Mucosa of descending colon (tissue), 3 donors: ENCODE measurements around the gene PSIP1. TPM values are rescaled to one million over a fixed set of nuclear protein-coding genes. Genes with fewer than 3 reads are reported as not detected.

ENCODE experiments used
- ATAC-seq: fragments of 200-7000 bp; cut with Tn5 transposase; one replicate; pipeline ENCODE4 v1.9.1; 2020; ENCODE audit warnings: mild to moderate bottlenecking, moderate library complexity
- DNase-seq, 3 donors: peaks; one replicate each; pipeline ENCODE4 v3.0.0-alpha.2; 2020
- H3K36me3 ChIP-seq: fragments of 200-600 bp; one replicate; pipeline ENCODE4 v1.8.0; 2021; ENCODE audit warnings: low read depth, mild to moderate bottlenecking
- H3K4me1 ChIP-seq: fragments of 200-600 bp; one replicate; pipeline ENCODE4 v1.8.0; 2021; ENCODE audit warnings: low read depth, mild to moderate bottlenecking
- H3K4me3 ChIP-seq: fragments of 200-600 bp; one replicate; pipeline ENCODE4 v1.8.0; 2021; ENCODE audit warnings: mild to moderate bottlenecking
- H3K9me3 ChIP-seq: fragments of 200-600 bp; one replicate; pipeline ENCODE4 v1.8.0; 2021; ENCODE audit warnings: mild to moderate bottlenecking
- intact Hi-C, 2 donors: fragments of 100-400 bp; cut with DNase I in 1 of 2; cut with micrococcal nuclease in 1 of 2; formaldehyde crosslinking; loops; one replicate each; pipeline versions ENCODE4 v1.11.0 to v1.11.1; 2022; cut with DNase I, micrococcal nuclease
- total RNA-seq, 3 donors: library from RNA; stranded (reverse); fragmentation: NEBNext Ultra II Directional in 2 of 3; extraction: Animal tissue kit (Norgen Biotek cat#: 25700) in 2 of 3; gene quantifications; one replicate each; pipeline versions ENCODE4 v1.2.1 to v1.2.4, GENCODE V29; 2021 to 2023
- TF ChIP-seq, protein P1 (sequence below): fragments of 200-600 bp; IDR thresholded peaks from one replicate; pipeline ENCODE4 v1.8.0; 2022; ENCODE audit warnings: antibody characterized with exemption, mild to moderate bottlenecking
- donor health status: DM: no; HTN: no; CAD: no; lungs with moderate emphysema.
- donor health status: DM: no; HTN: no; CAD: no.
- donor health status: DM: no; HTN: yes; CAD: no.

The PSIP1 gene
- total RNA-seq, 3 donors from 2014 or later: 19.9 to 58.4 (median 28.0) TPM

DNA sequence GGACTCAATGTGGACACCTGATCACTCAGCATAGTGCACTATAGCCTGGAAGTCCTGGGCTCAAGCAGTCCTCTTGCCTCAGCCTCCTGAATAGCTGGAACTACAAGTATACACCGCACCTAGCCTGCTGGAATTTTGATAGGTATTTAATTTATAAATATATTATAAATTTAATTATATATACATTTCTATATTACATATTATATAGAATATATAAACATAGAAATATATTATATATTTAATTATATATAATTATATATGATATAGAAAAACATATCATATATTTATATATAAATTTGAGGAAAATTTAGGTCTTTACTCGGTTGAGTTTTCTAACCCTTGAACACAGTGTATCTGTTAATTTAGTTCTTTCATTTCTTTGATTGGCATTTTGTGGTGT, 15.2 kb upstream of the PSIP1 start:
- intact Hi-C loops: no loop called here
- ATAC-seq (no peak), DNase-seq (no peak)
- Histone ChIP-seq H3K36me3 (no peaks in the 10 kb centered on the region), H3K9me3 (no peaks in the 10 kb centered on the region), H3K4me3 (no peak overlapping the region), H3K4me1 (no peaks in the 10 kb centered on the region)
- TF ChIP-seq, protein P1, sequence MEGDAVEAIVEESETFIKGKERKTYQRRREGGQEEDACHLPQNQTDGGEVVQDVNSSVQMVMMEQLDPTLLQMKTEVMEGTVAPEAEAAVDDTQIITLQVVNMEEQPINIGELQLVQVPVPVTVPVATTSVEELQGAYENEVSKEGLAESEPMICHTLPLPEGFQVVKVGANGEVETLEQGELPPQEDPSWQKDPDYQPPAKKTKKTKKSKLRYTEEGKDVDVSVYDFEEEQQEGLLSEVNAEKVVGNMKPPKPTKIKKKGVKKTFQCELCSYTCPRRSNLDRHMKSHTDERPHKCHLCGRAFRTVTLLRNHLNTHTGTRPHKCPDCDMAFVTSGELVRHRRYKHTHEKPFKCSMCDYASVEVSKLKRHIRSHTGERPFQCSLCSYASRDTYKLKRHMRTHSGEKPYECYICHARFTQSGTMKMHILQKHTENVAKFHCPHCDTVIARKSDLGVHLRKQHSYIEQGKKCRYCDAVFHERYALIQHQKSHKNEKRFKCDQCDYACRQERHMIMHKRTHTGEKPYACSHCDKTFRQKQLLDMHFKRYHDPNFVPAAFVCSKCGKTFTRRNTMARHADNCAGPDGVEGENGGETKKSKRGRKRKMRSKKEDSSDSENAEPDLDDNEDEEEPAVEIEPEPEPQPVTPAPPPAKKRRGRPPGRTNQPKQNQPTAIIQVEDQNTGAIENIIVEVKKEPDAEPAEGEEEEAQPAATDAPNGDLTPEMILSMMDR: no peak

DNA sequence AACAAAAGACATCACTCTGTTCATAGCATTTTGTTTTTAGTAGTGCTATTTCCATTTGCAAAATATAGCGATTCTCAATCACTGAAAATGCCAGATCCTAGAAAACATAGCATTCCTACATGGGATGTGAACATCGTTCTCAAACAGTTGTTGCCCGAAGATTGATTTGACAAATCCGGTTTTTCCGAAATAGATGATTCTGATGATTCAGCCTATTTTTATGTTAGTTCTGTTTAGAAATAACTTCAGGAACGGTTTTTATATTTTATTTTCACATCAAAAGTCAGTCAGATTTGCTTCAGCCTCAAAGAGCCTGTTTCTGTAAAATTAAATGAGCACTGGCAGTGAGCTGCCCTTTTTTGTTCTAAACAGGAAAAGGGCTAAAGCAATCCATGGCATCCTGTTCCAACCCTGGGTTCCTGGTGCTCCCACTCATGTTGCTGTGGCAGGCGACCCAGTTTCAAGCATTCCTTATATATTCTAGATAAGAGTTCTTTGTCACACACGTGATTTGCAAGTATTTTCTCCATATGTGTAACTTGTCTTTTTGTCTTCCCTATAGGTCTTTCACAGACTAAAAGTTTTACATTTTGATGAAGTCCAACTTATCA, 14.2 kb upstream of the PSIP1 start:
- no peaks in the 10 kb centered on the region for H3K36me3 ChIP-seq
- TF ChIP-seq, protein P1: no peak
- ATAC-seq: no peak

DNA sequence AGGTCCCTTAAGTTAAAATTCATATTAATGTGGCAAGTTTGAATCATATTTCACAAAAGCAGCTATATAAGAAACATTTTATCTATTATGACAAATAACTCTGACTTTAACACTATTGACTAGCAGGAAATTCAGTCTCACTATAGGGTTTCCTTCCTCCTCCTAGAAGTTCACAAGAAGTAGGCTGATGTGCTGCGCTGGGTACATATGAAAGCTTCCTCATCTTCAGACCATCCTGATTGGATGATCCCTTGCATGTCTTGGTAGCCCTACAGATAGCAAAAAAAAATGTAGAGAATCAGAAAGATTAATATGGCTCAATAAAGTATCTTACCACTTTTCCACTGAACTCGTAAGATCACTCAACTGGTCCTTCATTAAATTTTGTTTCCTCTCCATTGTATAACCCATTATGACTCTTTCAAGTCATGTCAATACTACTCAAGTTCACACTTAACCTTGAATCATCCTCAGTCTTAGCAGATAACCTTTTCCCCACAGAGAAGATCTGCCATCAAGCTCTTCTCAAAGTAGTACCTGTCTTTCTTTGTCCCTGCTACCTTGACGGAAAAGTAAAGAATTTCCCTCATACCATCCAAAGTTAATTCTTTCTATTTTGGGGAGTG, 11.5 kb upstream of the PSIP1 start:
- no peak for ATAC-seq
- no peaks in the 10 kb centered on the region for H3K36me3 ChIP-seq
- DNase-seq: no peak
- no peaks in the 10 kb centered on the region for H3K4me1 ChIP-seq
- no peaks in the 10 kb centered on the region for H3K9me3 ChIP-seq
- H3K4me3 ChIP-seq: no peak overlapping the region
- intact Hi-C loops: no loop called here
- TF ChIP-seq, protein P1: no peak

More for the DNA sequence above, 14.2 kb upstream of the PSIP1 start:
- intact Hi-C loops: no loop called here
- Histone ChIP-seq H3K4me1 (no peaks in the 10 kb centered on the region), H3K4me3 (no peak overlapping the region), H3K9me3 (no peaks in the 10 kb centered on the region)
- DNase-seq: no peak

GRCh38 chr9:15521254-15521653, 10.5 kb upstream of the PSIP1 start:
- Histone ChIP-seq H3K4me3 (no peak overlapping the region), H3K36me3 (no peaks in the 10 kb centered on the region), H3K9me3 (no peaks in the 10 kb centered on the region), H3K4me1 (no peaks in the 10 kb centered on the region)
- DNase-seq: no peak
- no peak for ATAC-seq
- TF ChIP-seq, protein P1: no peak
- intact Hi-C loops: no loop called here

DNA sequence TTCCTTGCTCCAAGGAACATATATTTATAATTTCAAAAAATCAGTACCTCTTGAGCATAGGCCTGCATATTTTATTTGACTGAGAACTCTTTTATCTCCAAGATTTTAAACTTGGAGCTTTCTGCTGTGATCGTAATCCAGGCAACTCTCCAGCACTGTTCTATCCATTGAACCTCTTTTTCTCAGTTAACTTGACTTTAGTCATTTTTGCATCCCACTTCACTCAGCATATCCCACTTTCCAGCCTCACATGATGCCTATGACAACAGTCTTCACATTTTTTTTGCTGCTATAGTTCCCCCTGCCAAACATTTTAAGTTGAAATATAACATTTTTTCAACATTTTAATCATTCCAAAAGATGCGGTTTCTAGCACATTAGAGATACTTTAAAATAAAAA, 9.1 kb upstream of the PSIP1 start:
- intact Hi-C loops: no loop called here
- no peaks in the 10 kb centered on the region for H3K9me3 ChIP-seq
- no peak overlapping the region for H3K4me3 ChIP-seq
- H3K36me3 ChIP-seq: no peaks in the 10 kb centered on the region
- ATAC-seq: no peak
- DNase-seq: no peak
- TF ChIP-seq, protein P1: no peak
- H3K4me1 ChIP-seq: no peaks in the 10 kb centered on the region
